Brain pericyte (primary cell): ENCODE results near the gene DDA1.
"Not testable (repeated sequence)": the region's sequence is repeated elsewhere in the genome, so short reads cannot be mapped to it uniquely, and the experiment has no call there.

Source experiments
- DNase-seq: peaks from one replicate; pipeline ENCODE4 v3.0.0-alpha.2; 2012; ENCODE audit warnings: low read depth, low spot score

DDA1 gene

GRCh38 chr19:17286752-17287151, 22.6 kb upstream of the DDA1 start:
- no peak for DNase-seq

GRCh38 chr19:17289489-17289888, 19.9 kb upstream of the DDA1 start:
- no peak for DNase-seq

GRCh38 chr19:17292301-17293074, 16.9 kb upstream of the DDA1 start:
- DNase-seq, result peak; percentile 61

- no peak for DNase-seq
Measured at GRCh38 chr19:17293605-17294004, 15.8 kb upstream of the DDA1 start.

GRCh38 chr19:17294051-17294891, 15.1 kb upstream of the DDA1 start:
- no peak for DNase-seq

- DNase-seq, result not testable (repeated sequence)
Measured at GRCh38 chr19:17295551-17295950, 13.8 kb upstream of the DDA1 start.

GRCh38 chr19:17296273-17296672, 13.1 kb upstream of the DDA1 start:
- no peak for DNase-seq

GRCh38 chr19:17296976-17297375, 12.4 kb upstream of the DDA1 start:
- no peak for DNase-seq

- no peak for DNase-seq
Measured at GRCh38 chr19:17300992-17301619, 8.3 kb upstream of the DDA1 start.

- no peak for DNase-seq
Measured at GRCh38 chr19:17302391-17303166, 6.8 kb upstream of the DDA1 start.

GRCh38 chr19:17303167-17303939, 6.0 kb upstream of the DDA1 start, which contains the start of gene ABHD8:
TSS of gene ABHD8 (minus strand) at chr19:17303425. CDS start at chr19:17301616, 1,809 bp downstream.
- peak; percentile 85 for DNase-seq

GRCh38 chr19:17303940-17304267, 5.5 kb upstream of the DDA1 start:
- no peak for DNase-seq

- DNase-seq, result no peak
Measured at GRCh38 chr19:17304386-17305215, 4.8 kb upstream of the DDA1 start.

GRCh38 chr19:17305216-17305516, 4.2 kb upstream of the DDA1 start:
- DNase-seq, result no peak

- peak; percentile 98 for DNase-seq
Measured at GRCh38 chr19:17305517-17306284, 3.7 kb upstream of the DDA1 start, which contains the start of gene MRPL34. TSS of gene MRPL34 (plus strand) at chr19:17305872. CDS start at chr19:17305893, 21 bp downstream.

- no peak for DNase-seq
Measured at GRCh38 chr19:17306285-17306714, 3.1 kb upstream of the DDA1 start.

- no peak for DNase-seq
Measured at GRCh38 chr19:17307876-17308377, 1.4 kb upstream of the DDA1 start.

- no peak for DNase-seq
Measured at GRCh38 chr19:17309965-17310461, 650 bp downstream of the DDA1 start.
